Ishikawa (cell line): ENCODE measurements around the gene PIN4.

Experiments used
- CEBPB ChIP-seq: IDR thresholded peaks from 2 replicates; pipeline ENCODE4 v1.6.1; 2012
- CREB1 ChIP-seq: IDR thresholded peaks from 2 replicates; pipeline ENCODE4 v1.6.1; 2012; ENCODE audit warnings: low read depth
- EGR1 ChIP-seq: IDR thresholded peaks from 2 replicates; pipeline ENCODE4 v1.6.1; 2012
- EP300 ChIP-seq: IDR thresholded peaks from 2 replicates; pipeline ENCODE4 v1.6.1; 2012; ENCODE audit warnings: borderline replicate concordance
- FOXM1 ChIP-seq: IDR thresholded peaks from 2 replicates; pipeline ENCODE4 v1.6.1; 2012; ENCODE audit warnings: low read depth, borderline replicate concordance
- MAX ChIP-seq: IDR thresholded peaks from 2 replicates; pipeline ENCODE4 v1.6.1; 2012
- NFIC ChIP-seq: IDR thresholded peaks from 2 replicates; pipeline ENCODE4 v1.6.1; 2012
- RAD21 ChIP-seq: IDR thresholded peaks from 2 replicates; pipeline ENCODE4 v1.6.1; 2012; ENCODE audit warnings: low read depth
- TAF1 ChIP-seq: IDR thresholded peaks from 2 replicates; pipeline ENCODE4 v1.6.1; 2012; ENCODE audit warnings: low read depth, mild to moderate bottlenecking
- TCF12 ChIP-seq: IDR thresholded peaks from 2 replicates; pipeline ENCODE4 v1.6.1; 2012; ENCODE audit warnings: low read depth
- TEAD4 ChIP-seq: IDR thresholded peaks from 2 replicates; pipeline ENCODE4 v1.6.1; 2012
- YY1 ChIP-seq: IDR thresholded peaks from 2 replicates; pipeline ENCODE4 v1.6.1; 2012; ENCODE audit warnings: low read depth
- ZBTB7A ChIP-seq: IDR thresholded peaks from 2 replicates; pipeline ENCODE4 v1.6.1; 2012; ENCODE audit warnings: low read depth
- TF ChIP-seq, protein P1 (sequence below): IDR thresholded peaks from 2 replicates; pipeline ENCODE4 v1.6.1; 2012
- TF ChIP-seq, protein P2 (sequence below): IDR thresholded peaks from 2 replicates; pipeline ENCODE4 v1.6.1; 2012; ENCODE audit warnings: low read depth, mild to moderate bottlenecking

Gene PIN4

DNA sequence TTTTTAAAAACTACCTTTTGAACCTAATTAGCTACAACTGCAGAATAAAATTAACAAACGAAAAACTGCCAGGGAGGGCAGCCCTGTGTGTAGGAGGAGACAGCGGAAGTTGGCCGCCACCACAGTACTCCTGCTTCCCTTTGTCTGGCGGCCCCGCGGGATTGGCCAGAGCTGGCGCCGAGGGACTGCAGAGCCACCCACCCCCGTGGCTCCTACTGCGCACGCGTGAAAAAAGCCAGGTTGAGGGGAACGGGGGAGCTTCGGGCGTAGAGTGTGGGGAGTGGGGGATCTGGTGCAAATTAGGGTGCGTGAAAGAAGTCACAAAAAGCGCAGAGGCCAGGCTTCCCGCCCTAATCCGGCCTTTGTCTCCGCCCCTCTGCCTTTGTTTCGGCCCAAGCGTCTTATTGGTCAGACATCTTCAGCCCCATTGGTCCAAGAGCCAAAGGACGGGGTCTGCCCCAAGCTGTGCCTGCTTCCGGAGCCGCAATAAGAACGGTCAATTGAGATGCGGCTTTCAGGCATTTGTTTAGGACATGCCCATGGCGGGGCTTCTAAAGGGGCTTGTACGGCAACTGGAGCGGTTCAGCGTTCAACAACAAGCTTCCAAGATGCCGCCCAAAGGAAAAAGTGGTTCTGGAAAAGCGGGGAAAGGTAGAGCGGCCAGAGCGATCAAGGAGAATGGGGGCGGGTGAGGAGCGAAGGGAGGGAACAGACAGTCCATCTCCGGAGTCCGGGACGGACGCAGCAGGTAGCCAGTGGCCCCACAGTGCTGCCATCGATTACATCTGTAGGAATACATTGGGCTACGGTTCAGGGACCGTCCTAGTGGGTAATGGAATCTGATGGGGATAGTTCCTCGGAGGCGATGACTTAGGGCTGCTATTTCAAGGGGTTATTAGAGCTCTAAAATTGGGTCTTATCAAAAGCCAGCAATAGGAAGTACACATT is at the start of gene PIN4:
PIN4 (plus strand) TSS at position 580 of the 948 bp plus-strand sequence; CDS start at position 609, 29 bp downstream.
- TF ChIP-seq TCF12 (0 out of 2 replicates have a peak, but pooled peaks have one; percentile 29), CEBPB (no peak)

GRCh38 chrX:72132456-72132855 is 49.1 kb upstream of the PIN4 start:
- TF ChIP-seq FOXM1 (no peak), CREB1 (no peak), EGR1 (no peak), ZBTB7A (no peak), NFIC (no peak)
- TF ChIP-seq, protein P1, sequence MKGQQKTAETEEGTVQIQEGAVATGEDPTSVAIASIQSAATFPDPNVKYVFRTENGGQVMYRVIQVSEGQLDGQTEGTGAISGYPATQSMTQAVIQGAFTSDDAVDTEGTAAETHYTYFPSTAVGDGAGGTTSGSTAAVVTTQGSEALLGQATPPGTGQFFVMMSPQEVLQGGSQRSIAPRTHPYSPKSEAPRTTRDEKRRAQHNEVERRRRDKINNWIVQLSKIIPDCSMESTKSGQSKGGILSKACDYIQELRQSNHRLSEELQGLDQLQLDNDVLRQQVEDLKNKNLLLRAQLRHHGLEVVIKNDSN: no peak
- TF ChIP-seq, protein P2, sequence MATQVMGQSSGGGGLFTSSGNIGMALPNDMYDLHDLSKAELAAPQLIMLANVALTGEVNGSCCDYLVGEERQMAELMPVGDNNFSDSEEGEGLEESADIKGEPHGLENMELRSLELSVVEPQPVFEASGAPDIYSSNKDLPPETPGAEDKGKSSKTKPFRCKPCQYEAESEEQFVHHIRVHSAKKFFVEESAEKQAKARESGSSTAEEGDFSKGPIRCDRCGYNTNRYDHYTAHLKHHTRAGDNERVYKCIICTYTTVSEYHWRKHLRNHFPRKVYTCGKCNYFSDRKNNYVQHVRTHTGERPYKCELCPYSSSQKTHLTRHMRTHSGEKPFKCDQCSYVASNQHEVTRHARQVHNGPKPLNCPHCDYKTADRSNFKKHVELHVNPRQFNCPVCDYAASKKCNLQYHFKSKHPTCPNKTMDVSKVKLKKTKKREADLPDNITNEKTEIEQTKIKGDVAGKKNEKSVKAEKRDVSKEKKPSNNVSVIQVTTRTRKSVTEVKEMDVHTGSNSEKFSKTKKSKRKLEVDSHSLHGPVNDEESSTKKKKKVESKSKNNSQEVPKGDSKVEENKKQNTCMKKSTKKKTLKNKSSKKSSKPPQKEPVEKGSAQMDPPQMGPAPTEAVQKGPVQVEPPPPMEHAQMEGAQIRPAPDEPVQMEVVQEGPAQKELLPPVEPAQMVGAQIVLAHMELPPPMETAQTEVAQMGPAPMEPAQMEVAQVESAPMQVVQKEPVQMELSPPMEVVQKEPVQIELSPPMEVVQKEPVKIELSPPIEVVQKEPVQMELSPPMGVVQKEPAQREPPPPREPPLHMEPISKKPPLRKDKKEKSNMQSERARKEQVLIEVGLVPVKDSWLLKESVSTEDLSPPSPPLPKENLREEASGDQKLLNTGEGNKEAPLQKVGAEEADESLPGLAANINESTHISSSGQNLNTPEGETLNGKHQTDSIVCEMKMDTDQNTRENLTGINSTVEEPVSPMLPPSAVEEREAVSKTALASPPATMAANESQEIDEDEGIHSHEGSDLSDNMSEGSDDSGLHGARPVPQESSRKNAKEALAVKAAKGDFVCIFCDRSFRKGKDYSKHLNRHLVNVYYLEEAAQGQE: no peak

DNA sequence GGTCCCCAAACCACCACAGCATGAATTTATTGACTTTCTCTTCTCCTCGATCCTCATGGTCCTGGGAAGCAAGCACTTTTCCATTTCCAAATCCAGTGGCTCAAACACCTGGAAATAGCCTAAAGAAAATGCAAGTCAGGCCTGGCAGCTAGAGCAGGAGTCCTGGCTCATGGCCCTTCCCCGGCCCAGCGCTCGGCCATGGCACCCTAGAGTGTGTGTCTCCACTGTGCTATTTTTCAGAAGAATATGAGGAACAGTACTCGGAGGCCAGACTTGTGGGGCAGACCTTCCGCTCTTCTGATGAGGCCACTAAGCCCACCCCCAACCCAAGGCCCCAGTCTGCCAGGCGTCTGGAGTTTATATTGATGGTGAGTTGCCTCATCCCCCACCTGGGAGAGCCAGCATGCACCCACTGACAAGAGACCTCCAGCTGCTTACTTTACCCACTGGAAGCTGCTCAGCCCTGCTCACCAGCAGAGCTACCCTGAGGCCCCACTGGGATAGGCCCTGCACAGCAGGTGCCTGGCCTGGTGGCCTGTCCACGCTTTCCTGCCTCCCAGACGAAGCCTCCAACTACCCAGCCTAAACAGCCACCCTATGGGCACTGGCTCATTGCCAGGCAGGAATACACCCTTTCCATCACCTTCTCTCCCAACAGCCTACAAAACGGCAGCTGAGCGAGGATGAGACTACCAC is 47.6 kb upstream of the PIN4 start:
- TF ChIP-seq NFIC (no peak), MAX (no peak), EP300 (no peak), ZBTB7A (no peak), CREB1 (no peak), RAD21 (no peak), FOXM1 (no peak), TAF1 (no peak), EGR1 (no peak), YY1 (no peak), TCF12 (no peak), TEAD4 (no peak), CEBPB (no peak)
- TF ChIP-seq, protein P1: no peak
- TF ChIP-seq, protein P2: no peak

DNA sequence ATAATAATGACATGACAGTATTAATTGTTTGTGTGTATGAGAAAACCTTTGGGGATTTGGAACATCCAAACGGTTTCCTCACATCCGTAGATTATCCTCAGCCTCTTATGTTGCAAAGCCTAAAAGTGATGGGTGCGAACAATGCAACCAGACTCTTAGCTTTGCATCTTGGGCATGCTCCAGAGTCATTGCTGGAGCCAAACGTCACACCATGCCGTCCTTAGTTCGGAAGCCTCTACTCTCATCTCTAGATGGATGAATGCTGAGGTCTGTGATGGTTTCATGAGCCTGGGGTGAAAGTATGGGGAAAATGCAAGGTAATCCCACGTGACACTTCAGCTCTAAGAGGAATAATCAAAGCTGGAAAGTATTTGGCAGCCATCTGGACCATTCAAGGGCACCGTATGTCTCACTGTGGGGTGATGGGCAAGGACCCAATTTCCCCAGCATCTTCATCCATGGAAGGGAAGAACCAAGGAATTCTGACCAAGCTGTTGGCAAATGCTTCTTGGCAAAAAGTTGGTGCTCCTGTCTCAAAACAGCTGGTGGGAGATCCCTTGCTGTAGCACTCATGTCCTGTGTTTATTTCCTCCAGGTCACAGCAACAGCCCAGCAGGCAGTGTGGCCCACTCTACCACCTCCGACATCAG is 43.6 kb upstream of the PIN4 start:
- TF ChIP-seq TEAD4 (no peak), TAF1 (no peak), ZBTB7A (no peak), RAD21 (no peak), EP300 (no peak), NFIC (no peak), CEBPB (no peak), CREB1 (no peak), TCF12 (no peak), YY1 (no peak), MAX (no peak), EGR1 (no peak), FOXM1 (no peak)
- TF ChIP-seq, protein P2: no peak
- TF ChIP-seq, protein P1: no peak
